ENCODE data around the gene UBE2E2.

UBE2E2 gene

DNA sequence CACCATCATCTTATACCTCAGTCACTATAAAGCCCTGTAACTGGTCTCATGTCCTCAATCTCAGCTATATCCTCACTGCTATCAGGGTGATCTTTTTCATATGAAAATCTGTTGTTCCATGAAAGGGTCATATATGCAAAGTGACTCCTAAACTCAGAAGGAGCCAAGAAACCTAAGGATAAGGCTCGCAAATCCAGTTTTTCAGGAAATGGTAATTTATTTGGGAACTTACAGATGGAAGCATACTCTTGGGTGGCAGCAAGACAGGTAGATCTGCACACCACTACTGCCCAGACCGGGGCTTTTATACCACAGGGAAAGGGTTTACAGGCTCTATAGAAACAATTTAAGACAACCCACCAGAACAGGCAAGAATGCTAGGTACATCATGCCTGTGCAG is 272.3 kb downstream of the UBE2E2 start:
- TF ChIP-seq EZH2phosphoT487 (IDR thresholded peaks at IDR 0.05; ENCODE audit: borderline replicate concordance, low read length), result no peak
- TF ChIP-seq, protein P1, sequence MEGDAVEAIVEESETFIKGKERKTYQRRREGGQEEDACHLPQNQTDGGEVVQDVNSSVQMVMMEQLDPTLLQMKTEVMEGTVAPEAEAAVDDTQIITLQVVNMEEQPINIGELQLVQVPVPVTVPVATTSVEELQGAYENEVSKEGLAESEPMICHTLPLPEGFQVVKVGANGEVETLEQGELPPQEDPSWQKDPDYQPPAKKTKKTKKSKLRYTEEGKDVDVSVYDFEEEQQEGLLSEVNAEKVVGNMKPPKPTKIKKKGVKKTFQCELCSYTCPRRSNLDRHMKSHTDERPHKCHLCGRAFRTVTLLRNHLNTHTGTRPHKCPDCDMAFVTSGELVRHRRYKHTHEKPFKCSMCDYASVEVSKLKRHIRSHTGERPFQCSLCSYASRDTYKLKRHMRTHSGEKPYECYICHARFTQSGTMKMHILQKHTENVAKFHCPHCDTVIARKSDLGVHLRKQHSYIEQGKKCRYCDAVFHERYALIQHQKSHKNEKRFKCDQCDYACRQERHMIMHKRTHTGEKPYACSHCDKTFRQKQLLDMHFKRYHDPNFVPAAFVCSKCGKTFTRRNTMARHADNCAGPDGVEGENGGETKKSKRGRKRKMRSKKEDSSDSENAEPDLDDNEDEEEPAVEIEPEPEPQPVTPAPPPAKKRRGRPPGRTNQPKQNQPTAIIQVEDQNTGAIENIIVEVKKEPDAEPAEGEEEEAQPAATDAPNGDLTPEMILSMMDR (IDR thresholded peaks at IDR 0.05; ENCODE audit: low read depth, low read length, poor library complexity, severe bottlenecking), result no peak
- H3F3A ChIP-seq (ENCODE audit: control insufficient read depth, insufficient read depth), result no peaks in the 10 kb centered on the region
- no peaks in the 10 kb centered on the region for H4K20me1 ChIP-seq (ENCODE audit: control insufficient read depth, insufficient read depth, low read depth, low read length)
- peaks cover 8% of the 10 kb centered on the region for H3K4me1 ChIP-seq (ENCODE audit: control insufficient read depth, low read length)
- peaks cover 21% of the 10 kb centered on the region for H3K9me3 ChIP-seq (ENCODE audit: control insufficient read depth, insufficient read depth, low read length)
- no peaks in the 10 kb centered on the region for H3K36me3 ChIP-seq (ENCODE audit: control insufficient read depth, low read length)
- no peak overlapping the region for H3K27ac ChIP-seq (ENCODE audit: low read depth, low read length)
- no peaks in the 10 kb centered on the region for H3K27me3 ChIP-seq (ENCODE audit: control insufficient read depth, low read length)
- H3K4me2 ChIP-seq (ENCODE audit: low read length), result no peak overlapping the region
- H3K9me2 ChIP-seq (replicated peaks; ENCODE audit: control insufficient read depth, low read length), result no peaks in the 10 kb centered on the region
- H3K79me2 ChIP-seq (ENCODE audit: control insufficient read depth, low read length), result no peaks in the 10 kb centered on the region
- H3K4me3 ChIP-seq (ENCODE audit: low read length), result no peak overlapping the region

DNA sequence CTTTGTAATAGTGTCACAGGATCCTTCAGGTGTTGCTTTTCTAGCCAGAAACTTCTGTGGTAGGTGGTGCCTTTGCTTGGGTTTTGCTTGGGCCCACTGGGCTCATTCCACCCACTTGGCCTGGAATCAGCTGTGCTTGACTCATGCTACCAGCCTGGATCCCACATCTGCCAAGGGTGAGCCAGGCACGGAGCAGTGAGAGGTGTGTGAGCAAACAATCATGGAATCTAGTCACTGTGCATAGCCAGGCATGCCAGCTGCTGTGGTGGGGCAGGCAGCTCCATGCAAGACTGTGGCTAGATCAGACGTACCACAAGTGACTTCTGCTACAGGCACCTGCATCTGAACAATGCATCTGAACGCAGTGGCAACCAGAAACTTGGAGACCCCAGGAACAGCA is 275.9 kb downstream of the UBE2E2 start:
- no peak for TF ChIP-seq EZH2phosphoT487 (IDR thresholded peaks at IDR 0.05; ENCODE audit: borderline replicate concordance, low read length)

DNA sequence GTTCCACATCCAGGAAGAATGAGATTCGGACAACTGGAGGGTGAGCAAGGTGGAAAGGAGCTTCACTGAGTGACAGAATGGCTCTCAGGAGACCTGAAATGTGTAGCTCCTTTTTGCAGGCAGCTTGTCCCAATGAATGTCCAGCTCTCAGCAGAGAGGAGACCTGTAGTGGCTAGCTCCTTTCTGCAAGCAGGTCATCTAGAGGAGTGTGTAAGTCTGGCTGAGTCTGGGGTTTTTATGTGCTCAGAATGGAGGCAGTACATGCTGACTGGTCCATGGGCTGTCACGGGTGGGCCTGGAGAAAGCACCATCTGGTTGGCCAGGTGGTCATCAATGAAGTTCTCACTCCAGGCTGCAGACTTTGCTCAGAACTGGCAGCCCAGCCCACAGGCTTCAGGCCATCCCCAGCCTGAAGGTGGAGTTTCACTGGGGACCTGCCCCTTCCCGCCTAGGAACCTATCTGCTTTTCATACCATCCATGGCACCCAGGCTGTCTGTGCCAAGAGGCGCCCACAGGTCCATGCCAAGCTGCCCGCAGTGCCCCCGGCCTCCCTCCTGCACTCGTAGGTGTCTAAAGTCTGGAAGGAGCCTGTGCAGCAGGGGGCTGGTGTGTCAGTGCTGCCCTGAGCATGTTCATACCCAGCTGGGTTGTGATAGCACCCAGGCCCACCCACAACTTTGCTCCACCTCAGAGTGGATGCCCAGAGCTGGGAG is 276.6 kb downstream of the UBE2E2 start:
- Histone ChIP-seq H3K9me2 (replicated peaks; ENCODE audit: control insufficient read depth, low read length) (no peaks in the 10 kb centered on the region), H3K36me3 (ENCODE audit: control insufficient read depth, low read length) (no peaks in the 10 kb centered on the region), H3F3A (ENCODE audit: control insufficient read depth, insufficient read depth) (no peaks in the 10 kb centered on the region), H3K4me1 (ENCODE audit: control insufficient read depth, low read length) (peaks cover 2% of the 10 kb centered on the region), H4K20me1 (ENCODE audit: control insufficient read depth, insufficient read depth, low read depth, low read length) (no peaks in the 10 kb centered on the region), H3K4me3 (ENCODE audit: low read length) (no peak overlapping the region), H3K9me3 (ENCODE audit: control insufficient read depth, insufficient read depth, low read length) (peaks cover 26% of the 10 kb centered on the region), H3K4me2 (ENCODE audit: low read length) (no peak overlapping the region), H3K79me2 (ENCODE audit: control insufficient read depth, low read length) (no peaks in the 10 kb centered on the region), H3K27ac (ENCODE audit: low read depth, low read length) (no peak overlapping the region), H3K27me3 (ENCODE audit: control insufficient read depth, low read length) (no peaks in the 10 kb centered on the region)
- TF ChIP-seq EZH2phosphoT487 (IDR thresholded peaks at IDR 0.05; ENCODE audit: borderline replicate concordance, low read length), result no peak
- TF ChIP-seq, protein P1 (IDR thresholded peaks at IDR 0.05; ENCODE audit: low read depth, low read length, poor library complexity, severe bottlenecking), result no peak

More for the DNA sequence above, 275.9 kb downstream of the UBE2E2 start:
- Histone ChIP-seq H3K4me2 (ENCODE audit: low read length) (no peak overlapping the region), H3K79me2 (ENCODE audit: control insufficient read depth, low read length) (no peaks in the 10 kb centered on the region), H3F3A (ENCODE audit: control insufficient read depth, insufficient read depth) (no peaks in the 10 kb centered on the region), H3K36me3 (ENCODE audit: control insufficient read depth, low read length) (no peaks in the 10 kb centered on the region), H3K4me3 (ENCODE audit: low read length) (no peak overlapping the region), H4K20me1 (ENCODE audit: control insufficient read depth, insufficient read depth, low read depth, low read length) (no peaks in the 10 kb centered on the region), H3K27me3 (ENCODE audit: control insufficient read depth, low read length) (no peaks in the 10 kb centered on the region), H3K9me2 (replicated peaks; ENCODE audit: control insufficient read depth, low read length) (no peaks in the 10 kb centered on the region), H3K9me3 (ENCODE audit: control insufficient read depth, insufficient read depth, low read length) (peaks cover 21% of the 10 kb centered on the region), H3K4me1 (ENCODE audit: control insufficient read depth, low read length) (peaks cover 8% of the 10 kb centered on the region), H3K27ac (ENCODE audit: low read depth, low read length) (no peak overlapping the region)

DNA sequence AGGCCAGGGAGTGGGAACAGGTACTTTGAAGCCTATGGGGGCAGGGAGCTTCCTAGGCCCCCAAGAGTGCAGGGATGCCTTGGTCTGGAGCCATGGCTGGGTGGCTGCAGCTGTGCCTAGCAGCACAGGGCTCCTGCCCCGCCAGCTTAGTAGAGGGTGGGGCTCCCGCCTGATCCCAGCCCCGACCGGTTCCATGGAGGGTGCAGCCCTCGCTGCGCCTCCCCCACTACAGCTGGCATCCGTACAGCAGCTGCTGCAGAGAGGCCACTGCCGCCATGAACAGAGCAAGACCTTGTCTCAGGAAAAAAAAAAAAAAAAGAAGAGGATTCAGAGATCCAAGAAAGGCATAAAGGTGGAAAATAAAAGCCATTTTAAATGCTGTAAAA is 277.2 kb downstream of the UBE2E2 start:
- peaks cover 26% of the 10 kb centered on the region for H3K9me3 ChIP-seq (ENCODE audit: control insufficient read depth, insufficient read depth, low read length)
- H3F3A ChIP-seq (ENCODE audit: control insufficient read depth, insufficient read depth), result no peaks in the 10 kb centered on the region
- H3K79me2 ChIP-seq (ENCODE audit: control insufficient read depth, low read length), result no peaks in the 10 kb centered on the region
- H3K27me3 ChIP-seq (ENCODE audit: control insufficient read depth, low read length), result no peaks in the 10 kb centered on the region
- H3K36me3 ChIP-seq (ENCODE audit: control insufficient read depth, low read length), result no peaks in the 10 kb centered on the region
- no peak overlapping the region for H3K27ac ChIP-seq (ENCODE audit: low read depth, low read length)
- H3K4me2 ChIP-seq (ENCODE audit: low read length), result no peak overlapping the region
- H4K20me1 ChIP-seq (ENCODE audit: control insufficient read depth, insufficient read depth, low read depth, low read length), result no peaks in the 10 kb centered on the region
- H3K4me1 ChIP-seq (ENCODE audit: control insufficient read depth, low read length), result no peaks in the 10 kb centered on the region
- H3K4me3 ChIP-seq (ENCODE audit: low read length), result no peak overlapping the region
- TF ChIP-seq, protein P1 (IDR thresholded peaks at IDR 0.05; ENCODE audit: low read depth, low read length, poor library complexity, severe bottlenecking), result no peak
- no peak for TF ChIP-seq EZH2phosphoT487 (IDR thresholded peaks at IDR 0.05; ENCODE audit: borderline replicate concordance, low read length)
- H3K9me2 ChIP-seq (replicated peaks; ENCODE audit: control insufficient read depth, low read length), result no peaks in the 10 kb centered on the region
